ENCODE measurements around the gene DLGAP5.

Gene DLGAP5

DNA sequence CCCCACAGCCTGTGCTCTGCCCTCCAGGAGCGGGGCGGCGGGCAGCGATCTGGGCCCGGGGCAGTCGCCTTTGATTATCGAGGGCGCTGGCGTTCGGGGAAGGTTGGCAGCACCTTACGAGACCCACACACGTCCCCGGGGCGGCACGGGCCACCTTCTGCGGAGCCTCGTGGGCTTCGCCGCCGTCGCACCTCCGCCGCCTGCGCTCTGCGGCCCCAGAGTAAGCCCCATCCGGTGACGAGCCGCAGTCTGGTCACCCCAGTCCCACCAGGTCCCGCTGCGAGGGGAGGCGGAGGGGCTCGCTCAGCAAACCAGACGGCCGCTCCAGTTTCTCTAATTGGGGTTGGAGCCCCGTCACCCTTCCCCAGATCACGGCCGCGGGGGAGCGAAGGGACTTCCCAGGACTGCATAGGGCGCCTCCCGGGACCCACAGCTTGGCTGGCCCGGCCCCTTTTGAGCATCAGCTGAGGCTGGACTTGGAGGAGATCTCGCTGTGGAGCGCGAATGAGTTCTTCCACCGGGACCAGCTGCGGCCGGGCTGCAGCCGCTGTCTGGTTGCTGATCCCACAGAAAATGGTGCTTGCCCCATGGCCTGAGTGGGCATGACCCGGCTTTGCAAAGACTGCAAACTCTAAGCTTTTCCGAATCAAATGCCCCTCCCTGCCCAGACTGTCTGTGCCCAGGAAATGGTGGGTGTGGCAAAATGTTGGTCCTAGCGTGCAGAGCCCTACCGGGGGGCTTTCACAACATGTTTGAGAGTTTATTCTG is 61.8 kb downstream of the DLGAP5 start:
- no peak for DNase-seq (ENCODE audit: low read depth)

DNA sequence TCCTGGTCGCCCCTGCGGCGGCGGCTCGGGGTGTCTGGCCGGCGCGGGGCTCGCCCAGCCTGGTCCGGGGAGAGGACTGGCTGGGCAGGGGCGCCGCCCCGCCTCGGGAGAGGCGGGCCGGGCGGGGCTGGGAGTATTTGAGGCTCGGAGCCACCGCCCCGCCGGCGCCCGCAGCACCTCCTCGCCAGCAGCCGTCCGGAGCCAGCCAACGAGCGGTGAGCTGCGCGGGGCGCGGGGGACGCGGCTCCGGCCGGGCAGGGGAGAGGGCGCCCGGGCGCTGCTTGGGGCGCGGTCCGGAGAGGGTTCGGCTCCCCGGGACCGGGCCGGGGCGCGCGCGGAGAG is 62.3 kb downstream of the DLGAP5 start, which contains the start of gene LGALS3:
Gene LGALS3 (plus strand): TSS at position 167 of the 342 bp plus-strand sequence. CDS start 8,122 bp downstream, outside the sequence.
- DNase-seq (ENCODE audit: low read depth): no peak

DNA sequence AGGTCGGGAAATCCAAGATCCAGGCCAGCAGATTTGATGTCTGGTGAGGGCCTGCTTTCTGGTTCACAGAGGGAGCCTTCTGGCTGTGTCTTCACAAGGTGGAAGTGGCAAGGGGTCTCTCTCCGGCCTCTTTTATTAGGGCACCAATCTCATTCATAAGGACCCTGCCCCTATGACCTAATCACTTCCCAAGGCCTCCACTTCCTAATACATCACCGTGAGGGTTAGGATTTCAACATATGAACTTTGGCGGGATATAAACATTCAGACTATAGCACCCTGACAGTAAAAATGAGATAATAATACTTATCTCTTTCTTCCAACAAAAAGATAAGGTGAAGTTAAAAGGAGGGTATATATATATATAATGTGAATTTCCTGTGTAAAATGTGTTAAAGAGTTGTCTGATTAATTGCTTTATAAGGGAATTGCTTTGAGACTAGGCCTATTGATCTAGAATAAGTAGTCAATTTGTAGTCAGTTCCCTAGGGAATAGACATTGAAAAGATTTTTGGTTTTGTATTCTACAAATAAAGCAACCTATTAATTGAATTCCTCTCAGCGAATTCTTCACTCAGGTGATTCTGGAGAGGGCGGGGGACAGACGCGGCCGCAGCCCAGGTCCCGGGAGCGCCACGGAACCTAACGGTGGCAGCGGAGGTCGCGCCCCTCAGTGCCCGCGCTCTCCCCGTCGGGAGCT is 62.8 kb downstream of the DLGAP5 start:
- no peak for DNase-seq (ENCODE audit: low read depth)

DNA sequence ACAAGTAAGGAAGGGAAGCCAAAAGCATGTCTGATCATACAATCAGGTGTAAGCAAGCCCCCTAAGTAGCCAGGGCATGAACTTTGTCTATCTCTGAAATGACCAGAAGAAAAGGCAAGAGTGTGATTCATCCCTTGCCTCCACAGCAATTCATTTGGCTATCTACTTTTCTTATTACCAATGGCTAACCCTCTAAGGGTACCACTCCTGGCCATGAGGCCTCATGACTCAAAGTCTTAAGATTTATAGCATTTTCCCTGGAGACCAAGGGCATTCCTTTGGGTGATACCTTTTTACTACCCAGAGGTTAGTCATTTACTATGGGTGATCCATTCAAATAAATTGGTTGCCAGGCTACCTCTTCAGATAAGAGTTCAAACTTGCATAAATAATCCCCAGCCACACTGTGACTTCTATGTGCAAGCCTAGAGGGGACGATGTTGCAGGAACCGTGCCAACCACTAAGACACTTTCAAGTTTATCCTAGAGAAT is 63.9 kb downstream of the DLGAP5 start:
- DNase-seq (ENCODE audit: low read depth): peak; percentile 49

DNA sequence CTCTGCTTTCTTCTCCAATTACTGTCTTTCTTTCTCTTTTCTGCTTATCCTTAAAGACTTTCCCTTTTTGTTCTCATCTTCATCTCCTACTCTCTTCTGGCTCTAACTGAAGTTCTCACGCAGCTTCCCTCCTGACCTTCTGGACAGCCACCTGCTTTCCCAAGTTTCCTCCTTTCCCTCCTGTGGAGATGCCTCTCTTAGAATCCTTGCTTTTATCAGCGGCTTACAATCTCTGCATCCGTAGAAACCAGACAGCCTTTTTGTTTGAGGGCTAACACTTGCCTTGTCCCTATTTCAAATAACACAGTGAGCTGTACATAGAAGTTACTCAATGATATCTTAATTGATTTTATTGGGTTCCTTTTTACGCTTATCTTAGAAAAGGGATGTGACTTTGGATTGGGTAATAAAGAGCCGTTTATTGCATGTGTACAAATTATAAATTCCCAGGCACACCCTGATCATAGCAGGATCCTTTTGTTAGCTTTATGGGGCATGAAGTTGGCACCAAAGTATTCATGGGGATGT is 64.4 kb downstream of the DLGAP5 start:
- DNase-seq (ENCODE audit: low read depth): no peak

DNA sequence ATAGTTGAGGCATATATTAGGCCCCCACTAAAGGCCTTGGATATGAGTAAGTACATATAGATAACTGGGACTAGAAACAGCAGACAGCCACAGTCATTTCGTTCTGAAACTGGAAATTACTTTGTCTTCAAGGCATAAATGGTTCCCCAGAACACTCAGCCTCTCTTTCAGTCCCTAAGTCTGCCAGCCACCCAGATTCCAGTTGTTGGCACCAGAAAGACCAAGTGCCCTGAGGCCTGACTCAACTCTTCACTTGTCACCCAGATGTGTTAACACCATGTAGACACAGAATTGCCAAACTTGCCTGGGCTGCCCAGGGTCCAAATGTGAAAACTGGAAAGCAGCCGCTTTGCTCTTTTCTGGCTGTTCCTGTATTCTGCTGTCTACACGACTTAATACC is 65.4 kb downstream of the DLGAP5 start:
- no peak for DNase-seq (ENCODE audit: low read depth)

DNA sequence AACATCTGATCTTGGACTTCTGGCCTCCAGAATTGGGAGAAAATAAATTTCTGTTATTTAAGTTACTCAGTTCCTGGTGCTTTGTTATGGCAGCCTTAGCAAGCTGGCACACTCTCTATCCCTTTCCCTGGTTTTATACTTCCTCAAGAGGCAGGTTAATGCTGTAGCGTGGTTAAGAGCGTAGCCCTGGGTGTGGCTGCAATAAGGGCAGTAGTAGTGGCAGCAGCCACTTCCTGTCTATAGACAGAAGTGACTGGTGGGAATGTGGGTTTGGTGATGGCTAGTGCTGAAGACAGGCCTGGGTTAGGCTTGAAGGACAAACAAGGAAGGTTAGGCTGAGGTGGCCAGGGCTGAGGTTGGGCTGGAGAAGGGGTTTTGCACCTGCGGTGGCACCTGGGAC is 66.0 kb downstream of the DLGAP5 start:
- no peak for DNase-seq (ENCODE audit: low read depth)

DNA sequence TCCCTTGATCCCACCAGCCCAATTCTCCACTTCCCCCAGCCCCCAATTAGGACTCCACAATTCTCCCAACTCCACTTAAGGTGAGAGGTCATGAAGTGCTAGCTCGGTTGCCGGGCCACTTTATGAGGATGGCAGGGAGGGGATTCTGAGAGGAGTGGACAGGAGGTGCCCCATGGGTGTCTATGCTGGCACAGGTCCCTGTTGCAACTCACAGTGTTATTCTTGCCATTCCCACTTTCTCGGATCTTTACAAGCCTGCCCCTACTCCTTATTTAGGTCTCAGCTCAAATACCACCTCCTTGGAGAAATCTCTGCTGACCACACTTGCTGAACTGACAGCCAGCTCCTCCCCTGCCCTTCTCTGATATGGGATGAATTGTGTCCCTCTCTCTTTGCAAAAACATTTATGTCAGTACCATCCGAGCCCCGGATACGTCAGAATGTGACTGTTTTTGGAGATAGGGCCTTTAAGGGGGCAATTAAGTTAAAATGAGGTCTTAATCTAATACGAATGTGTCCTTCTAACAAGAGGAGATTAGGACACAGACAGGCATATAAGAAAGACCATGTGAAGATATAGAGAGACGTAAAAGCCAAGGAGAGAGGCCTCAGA is 66.5 kb downstream of the DLGAP5 start:
- DNase-seq (ENCODE audit: low read depth): no peak

DNA sequence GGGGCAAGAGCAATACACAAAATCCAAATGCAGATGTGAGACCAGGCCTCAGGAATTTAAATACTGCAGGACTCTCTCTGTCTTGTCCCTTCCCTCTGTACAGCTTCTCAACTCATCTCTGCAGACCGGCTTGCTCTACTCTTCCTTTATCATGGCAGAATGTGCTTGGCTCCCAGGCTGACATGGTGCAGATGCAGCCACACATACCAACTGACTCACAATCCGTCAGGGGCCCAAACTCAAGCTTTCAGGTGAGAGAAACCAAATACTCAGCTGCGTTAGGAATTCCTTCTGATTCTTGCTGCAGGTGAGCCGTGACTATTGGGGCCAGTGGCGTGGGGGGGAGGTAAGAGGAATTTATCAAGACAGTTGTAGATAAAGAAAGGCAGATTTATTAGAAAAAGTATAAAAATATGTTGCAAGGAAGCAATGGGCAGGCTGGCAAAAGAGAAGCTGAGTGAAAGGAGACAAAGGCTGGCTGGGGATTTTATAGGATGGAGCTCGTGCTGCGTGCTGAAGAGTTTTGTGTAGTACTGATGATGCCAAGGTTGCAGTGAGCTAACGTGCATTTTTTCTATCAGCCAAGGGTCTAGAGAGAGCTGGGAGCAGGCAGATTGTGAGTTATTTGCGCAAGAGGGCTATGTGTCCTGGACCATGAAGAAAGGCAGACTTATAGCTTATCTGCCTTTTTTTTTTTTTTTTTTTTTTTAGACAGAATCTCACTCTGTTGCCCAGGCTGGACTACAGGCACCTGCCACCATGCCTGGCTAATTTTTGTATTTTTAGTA is 67.3 kb downstream of the DLGAP5 start:
- DNase-seq (ENCODE audit: low read depth): no peak

DNA sequence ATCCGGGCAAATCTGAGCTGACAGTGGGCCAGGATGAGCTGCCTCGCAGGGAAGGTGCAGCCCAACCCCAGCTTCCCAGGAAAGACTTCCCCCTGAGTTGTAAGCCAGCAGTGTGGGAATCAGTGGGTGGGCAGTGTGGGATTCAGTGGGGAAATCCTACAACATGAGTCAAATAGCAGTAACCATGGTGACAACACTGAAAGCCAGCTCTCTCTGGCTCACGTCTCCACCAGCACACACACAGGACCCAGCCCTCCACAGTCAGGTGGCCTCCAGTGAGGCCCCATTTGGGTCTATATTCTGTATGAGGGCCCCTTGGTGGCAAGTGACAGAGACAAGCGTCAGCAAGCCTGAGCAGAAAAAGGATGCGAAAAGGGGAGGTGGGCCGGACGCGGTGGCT is 68.3 kb downstream of the DLGAP5 start:
- DNase-seq (ENCODE audit: low read depth): no peak

DNA sequence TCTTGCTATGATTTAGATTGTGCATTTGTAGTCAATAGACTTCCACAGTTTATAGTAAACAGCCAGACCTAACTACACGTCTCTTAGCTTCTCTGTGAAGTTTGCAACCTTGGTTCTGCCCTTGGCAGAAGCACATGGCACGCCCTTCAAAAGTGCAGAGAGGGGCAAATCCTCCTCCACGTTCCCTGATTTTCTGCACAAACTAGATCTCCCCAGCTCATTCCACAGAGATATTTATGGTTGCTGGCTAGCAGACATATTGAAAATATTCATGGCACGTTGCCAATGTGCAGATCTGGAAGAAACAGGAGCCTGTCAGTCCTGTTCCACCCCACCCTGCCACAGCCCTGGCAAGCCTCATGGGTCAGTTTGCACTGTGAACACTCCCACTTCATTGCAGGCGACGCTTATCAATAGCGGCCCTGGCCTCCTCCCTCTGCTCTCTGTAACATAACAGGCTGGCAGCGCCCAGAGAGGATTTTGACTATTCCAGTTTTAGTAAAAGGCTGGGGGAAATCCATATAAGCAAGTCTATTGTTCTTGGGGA is 68.9 kb downstream of the DLGAP5 start:
- DNase-seq (ENCODE audit: low read depth): no peak

DNA sequence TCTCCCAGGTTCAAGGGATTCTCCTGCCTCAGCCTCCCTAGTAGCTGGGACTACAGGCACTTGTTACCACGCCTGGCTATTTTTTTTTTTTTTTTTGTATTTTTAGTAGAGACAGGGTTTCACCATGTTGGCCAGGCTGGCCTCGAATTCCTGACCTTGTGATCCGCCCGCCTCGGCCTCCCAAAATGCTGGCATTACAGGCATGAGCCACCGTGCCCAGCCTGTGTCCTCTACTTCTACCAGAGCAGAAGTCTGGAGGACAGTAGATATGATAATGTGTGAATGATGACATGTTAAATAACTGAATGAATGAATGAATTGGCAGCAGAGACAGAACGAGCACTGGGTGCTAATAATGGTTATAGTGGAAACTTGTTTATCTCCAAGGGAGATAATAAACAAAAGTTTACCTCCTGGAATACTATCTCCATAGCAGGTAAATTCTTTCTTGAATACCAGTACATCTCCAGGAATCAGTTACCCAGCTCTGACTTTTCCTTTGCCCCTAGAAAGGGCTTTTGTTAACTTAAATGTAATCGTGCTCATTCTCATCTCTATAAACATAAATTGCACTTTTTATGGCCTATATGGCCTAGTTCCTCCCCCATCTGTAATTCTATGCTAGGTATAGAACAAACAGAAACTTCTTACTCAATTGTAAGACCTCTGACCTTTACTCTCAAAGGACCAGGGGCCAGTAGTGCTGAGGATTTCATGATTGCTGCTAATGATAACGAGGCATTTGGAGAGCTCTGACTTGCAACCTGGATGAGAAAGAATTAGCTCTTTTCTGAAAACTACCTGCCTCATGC is 69.6 kb downstream of the DLGAP5 start:
- DNase-seq (ENCODE audit: low read depth): no peak

DNA sequence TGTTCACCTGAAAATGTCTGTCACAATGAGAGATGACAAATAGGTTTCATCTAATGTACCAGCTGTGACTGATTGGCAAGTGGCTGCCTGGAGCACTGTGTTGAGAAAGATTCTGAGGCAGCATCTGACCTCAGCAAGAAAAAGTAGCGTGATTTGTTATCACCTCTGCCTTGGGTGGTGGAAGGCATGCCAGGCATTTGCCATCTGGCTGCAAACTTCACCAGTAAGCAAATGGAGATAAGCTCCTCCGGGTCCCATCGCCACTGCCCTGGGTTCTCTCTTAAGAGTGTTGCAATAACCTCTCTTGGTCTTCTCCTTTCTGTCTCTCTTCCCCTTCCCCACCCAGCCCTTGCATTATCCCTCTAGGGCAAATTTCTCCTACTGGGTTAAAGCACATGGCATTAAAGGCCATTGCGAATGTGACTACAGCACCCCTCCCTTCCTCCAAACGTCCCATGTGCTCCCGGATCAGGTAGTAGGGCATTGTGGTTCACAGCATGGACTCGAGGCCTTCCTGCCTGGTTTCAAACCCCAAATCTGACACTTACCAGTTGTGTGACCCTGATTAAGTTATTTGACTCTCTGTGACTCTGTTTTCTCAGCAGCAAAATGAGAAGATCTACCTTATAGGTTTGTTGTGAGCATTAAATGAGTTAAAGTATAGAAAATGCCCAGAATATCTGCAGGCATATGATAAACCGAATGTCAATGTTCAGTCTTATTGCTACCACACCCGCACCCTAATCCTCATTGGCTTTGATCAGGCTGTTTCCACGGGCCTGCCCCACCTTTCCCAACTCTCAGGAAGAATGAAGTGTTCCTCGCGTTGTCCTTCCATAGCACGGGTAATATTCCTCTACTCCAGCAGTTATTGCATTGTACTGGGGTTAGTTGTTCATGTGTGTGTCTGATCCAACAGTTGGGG is 70.6 kb downstream of the DLGAP5 start:
- no peak for DNase-seq (ENCODE audit: low read depth)

DNA sequence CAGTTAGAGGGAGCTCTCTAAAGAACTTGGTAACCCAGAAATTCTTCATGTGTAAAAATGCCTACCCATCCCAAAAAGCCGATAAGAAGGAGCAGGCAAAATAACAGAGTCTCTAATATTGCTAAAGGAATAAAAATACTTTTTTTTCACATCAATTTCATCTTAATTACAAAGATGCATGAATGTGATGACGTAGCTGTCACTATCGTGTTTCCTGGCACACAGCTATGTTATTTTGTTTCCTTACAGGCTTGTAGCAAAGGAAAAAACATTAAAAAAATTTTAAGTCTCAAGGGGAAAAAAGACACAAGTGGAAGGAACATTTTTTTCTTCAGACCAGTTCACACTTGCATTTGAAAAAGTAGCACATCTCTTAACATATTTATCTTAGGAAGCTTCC is 72.6 kb downstream of the DLGAP5 start:
- DNase-seq (ENCODE audit: low read depth): no peak

DNA sequence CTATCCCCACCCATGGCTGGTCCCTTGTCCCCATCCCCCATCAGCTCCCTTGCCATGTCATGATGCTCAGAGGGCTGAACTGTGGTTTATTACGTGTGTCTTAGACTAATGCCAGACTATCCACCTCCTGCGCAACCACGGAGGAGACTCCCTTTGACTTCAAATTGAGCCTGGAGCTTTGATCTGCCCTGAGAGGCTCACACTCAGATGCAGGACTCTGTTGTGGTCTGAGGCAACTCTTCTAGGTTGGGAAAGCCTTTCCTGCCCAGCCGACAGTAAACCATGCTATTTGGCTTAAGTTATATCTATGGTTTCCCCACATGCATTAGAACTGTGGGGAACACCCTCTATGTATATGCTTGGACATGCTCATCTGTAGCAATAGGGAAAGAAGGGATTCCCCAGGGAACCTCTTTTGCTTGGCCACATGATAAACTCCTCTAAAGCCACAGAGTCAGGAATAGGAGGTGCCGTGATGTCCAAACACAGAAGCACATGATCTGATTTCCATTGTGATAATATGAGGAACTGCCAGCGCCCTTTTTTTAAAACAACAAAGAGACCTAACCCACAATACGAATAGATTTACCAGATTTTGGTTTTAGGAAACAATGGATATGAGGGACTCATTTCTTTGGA is 73.5 kb downstream of the DLGAP5 start:
- DNase-seq (ENCODE audit: low read depth): no peak

DNA sequence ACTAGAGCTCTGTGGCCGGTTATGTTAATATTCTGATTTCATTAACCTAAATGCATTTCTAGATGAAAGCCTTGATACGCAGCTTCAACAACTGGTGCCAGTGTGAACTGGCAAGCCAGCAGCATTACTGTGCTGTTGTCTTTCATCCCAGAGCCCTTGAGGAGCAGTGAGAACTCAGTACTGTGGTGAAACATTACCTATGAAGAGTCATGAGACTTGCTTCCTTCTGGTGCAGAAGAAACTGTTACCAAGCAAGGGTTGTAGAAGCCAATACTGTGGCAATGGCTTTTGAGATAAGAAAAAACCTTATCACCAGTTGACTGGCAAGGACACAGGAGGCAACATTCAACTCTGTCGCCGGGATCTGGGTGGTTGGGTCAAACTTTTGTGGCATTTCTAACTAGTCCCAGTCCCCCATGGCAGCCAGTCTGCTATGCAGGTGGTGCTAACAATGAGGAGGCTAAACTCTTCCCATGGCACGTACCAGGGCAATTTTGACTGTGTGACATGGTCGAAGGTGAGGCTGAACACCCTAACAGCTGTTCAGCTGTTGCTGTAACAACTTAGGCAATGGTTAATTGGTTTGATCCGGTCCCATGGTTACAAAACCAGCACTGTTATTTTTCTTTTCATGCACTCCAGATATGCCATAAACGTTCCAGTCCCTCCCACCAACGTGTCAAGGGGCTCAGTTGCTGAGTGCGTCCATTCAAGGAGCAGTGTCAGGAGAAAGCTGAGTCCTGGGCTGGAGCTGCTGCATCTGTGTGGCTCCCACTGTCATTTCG is 74.9 kb downstream of the DLGAP5 start:
- no peak for DNase-seq (ENCODE audit: low read depth)

DNA sequence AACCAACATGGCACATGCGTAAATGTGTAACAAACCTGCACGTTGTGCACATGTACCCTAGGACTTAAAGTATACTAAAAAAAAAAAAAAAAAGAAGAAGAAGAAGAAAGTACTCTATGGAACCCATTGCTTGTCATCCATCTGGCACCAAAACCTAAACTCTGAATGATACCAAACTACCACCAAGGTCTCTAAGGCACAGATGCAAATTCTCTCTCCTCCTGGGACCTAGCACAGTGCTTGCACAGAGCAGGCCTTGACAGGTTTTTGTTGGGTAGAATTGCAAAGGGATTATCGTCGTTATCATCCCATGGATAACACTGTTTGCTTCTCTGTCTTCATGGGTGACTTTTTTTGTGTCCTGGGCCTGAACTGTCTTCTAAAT is 75.5 kb downstream of the DLGAP5 start:
- no peak for DNase-seq (ENCODE audit: low read depth)

DNA sequence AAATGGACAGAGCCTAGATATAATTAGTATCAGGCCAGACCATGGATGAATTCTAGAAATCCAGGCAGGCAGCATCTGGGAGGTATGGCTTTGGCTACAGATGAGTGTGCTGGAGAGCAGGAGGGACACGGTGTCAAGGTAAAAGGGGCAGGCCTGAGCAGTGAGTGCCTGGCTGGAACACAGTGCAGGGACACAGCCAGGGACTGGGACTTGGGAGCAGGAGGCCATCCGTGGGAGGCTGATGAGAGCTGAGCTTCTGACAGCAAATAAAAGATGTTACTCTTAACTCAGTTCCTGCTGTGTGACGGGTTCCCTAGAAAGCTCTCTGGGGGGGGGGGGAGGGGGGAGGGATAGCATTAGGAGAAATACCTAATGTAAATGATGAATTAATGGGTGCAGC is 75.9 kb downstream of the DLGAP5 start:
- no peak for DNase-seq (ENCODE audit: low read depth)

DNA sequence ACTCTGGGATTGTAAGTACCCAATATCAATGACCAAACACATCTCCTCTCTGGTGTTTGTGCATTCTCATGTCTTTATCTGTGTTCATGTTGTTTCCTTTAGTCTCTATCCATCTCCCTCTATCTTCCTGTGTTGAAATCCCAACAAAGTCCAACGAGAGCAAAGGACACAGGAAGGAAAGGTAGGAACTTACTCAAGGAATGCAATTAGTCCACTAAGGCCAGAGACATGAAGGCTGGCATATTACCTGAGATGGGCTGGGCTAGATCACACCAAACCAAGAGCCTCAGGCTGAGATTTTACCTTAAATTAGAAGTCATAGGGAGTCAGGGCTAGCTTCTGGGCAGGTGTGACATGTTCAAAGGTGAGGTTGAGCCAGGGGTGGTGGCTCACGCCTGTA is 76.7 kb downstream of the DLGAP5 start:
- no peak for DNase-seq (ENCODE audit: low read depth)

Data from HS-5 (cell line).